KG1 (cell line): Measurements from ENCODE around the gene SPECC1L.
A peak's percentile ranks its signal among the peaks of the same experiment; 100 is the strongest.

ENCODE experiments used
- DNase-seq: peaks from one replicate; lab custom pipeline; 2025; lab: John Stamatoyannopoulos, UW

The SPECC1L gene

DNA sequence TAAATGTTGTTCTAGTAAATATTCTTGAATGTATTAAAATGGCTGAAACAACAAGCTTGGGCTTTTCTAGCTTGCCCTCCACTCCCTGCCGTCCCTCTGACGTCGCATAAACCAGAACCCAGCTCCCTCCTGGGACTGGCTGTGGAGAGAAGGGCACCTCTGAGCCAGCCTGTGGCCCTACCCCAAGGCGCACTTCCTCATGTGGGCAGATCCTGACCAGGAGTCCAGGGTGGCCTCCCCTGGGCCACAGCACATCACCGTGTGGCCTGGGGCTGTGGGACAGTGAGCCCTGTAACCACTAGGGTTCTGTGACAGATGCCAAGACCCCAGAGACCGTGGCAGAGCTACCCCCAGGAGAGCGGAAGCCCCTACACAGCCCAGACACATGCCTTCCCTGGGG, 146.6 kb downstream of the SPECC1L start:
- no peak for DNase-seq

DNA sequence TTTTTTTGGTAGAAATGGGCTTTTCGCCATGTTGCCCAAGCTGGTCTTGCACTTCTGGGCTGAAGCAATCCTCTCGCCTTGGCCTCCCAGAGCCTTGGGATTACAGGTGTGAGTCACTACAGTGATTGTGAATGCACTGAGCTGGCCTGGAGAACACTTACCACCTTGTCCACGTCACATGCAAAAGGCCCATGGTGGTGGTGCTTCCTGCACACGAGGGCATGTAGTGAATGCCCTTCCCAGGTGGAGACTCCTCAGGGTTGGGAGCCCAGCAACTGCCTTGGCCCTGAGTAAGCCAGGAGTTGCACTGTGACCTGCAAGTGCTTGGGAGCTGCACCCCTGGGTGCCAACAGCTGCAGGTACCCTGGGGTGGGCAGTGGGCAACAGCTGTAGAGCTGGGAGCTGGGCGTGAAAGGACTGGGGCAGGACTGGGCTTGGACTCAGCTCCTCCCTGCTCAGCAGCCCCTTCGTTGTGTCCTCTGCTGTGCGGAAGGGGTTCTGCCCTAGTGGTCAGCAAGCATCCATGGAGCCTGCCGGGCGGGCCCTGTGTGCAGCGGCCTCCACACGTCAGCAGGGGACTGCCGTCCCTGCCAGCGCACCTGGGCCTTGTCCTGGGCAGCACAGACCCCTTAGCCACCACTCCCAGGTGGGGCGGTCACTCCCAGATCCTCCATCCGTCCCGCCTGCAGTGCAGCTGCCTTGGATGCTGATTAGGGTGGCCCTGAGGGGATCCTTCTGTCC, 147.4 kb downstream of the SPECC1L start:
- no peak for DNase-seq

DNA sequence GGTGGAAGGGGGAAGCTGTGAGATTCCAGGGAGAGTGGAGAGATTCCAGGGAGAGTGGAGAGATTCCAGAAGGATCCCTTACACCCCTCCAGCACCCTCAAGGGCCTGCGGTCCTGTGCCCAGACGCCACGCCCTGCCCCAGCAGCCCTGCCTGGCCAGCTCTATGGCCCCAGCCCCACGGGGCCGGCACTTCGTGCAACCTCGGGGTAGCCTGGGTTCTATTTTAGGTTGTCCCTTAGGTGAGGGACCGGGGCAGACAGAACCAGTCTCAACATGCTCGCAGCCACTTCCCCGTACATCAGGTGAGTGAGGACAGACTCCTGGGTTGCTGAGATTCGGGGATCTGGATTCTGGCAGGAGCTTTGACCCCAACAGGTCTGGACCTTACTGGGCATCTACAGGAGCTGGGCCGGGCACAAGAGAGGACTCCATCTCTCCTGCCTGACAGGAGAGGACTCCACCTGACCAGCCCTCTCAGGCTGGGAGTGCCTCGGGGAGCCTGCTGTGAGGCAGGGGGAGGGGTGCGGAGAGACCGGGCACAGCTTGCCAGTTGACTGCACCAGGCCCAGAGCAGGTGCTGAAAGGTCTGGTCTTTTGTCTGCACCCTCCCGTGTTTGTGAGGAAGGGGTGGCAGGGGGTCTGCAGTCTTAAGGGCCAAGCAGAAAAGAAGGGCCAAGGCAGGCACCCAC, 148.3 kb downstream of the SPECC1L start:
- no peak for DNase-seq

DNA sequence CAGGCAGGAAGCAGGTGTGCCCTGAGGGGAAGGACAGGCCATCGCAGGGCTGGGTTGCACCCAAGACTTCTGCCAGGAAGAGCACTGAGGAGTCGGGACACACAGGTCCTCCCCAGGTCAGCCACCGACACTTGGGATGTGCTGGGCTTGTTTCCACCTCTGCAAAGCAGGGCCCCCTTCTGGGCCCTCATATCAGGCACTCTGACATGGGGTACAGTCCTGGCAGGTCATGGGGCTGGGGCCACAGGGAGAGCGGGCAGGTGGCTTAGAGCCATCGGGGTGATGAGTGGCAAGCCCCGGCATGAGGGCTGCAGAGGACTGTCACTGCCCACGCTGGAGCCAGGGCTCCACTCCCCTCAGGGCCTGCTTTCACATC, 148.8 kb downstream of the SPECC1L start:
- DNase-seq = no peak

DNA sequence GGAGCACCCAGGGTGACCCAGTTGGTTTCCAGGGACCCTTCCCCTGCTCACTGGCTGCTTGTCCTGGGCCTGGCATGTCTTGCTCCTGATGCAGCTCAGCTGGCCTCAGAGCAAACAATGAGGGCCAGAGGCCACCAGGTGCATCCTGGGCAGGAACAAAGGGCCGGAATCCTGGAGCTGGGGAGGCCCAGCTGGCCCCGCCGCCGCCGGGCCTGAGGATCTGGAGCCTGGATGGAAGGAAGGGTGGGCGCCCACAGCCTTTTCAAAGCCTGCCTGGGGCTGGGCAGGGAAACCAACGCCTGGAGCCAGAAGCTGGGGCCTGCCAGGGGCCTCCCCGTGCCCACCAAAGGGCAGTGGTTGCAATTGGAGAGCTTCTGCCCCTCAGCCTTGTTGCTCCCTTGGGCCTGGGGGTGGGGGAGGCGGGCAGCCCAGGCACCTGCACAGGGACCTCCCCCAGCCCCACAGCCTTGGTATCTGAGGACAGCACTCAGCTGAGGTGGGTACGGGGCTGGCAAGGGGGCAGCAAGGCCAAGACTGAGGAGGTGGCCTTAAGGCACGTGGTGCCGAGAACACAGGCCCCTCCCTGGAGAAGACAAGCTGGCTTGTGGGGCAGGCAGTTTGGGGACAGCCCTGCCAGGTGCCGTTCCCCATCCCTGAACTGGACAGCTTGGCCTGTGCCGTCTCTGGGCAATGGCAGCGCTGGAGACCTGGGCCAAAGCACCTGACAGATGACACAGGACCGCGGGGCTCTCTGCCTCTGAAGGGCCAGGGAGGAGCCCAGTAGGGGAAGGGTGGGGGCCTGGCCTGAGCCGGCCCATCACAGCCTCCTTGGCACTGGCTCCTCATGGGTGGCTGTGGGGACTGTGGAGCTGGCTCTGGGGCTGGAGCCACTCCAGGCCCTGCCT, 149.7 kb downstream of the SPECC1L start:
- no peak for DNase-seq

DNA sequence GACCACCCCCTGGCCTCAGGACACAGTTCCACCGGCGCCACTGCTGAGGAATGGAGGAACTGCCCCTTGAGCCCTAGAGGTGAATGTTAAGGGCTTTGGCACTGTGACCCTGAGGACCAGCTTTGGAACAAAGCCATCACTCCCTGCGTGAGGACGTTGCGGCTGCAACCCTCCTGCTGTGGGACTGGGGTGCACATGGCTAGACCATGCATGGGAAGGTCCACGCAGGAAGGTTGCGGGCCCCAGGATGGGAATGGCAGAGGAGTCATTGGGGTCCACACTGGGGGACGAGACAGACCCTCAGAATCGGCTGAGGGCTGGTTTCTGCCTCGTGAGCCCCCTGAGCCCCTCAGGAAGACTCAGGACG, 150.3 kb downstream of the SPECC1L start:
- no peak for DNase-seq

DNA sequence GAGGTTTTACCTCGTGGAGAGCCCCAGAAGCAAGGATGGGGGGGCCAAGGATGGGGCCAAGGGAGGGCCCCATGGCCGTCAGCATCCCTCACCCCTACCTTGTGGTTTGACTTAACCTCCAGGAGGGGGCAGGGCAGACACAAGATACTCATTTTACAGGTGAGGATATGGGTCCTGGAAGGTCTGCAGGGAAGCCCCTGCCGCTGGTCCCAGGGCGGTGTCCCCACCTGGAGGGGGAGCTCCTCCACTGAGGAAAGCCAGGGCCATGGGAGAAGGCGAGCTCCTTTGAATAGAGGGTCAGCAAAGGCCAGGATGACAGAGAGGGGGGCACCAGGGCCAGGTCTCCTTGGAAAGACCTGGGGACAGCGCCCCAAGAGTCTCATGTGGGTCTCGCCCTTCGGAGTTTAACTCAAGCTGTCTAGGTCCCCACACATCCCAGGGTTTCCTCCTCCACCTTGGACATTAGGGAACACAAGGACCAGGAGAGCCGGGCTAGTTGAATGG, 150.8 kb downstream of the SPECC1L start:
- no peak for DNase-seq

DNA sequence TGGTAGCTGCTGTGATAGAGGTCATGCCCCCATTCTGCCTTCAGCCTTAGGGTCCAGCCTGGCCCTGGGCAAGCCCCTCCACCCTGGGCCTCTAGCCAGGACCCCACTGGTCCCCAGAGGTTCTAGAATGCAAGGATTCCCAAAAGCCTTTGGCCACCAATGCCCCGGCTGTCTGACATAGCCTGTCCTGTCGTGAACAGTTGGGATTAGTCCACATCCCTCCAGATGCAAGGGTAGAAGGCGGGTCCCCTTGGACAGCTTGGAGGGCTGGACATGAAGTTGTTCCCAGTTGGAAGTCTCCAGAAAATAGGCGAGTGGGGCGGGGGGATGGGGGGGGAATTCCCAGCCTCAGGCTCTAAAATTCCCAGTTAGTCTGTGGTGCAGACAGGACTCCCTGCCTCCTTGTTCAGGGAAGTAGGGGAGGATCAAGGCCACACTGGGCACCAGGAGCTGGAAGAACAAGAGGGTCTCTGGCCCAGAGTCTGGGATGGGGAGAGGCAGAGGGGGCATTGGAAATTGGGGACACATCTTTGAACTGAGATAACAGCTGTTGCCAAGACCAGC, 151.6 kb downstream of the SPECC1L start:
- DNase-seq = no peak

DNA sequence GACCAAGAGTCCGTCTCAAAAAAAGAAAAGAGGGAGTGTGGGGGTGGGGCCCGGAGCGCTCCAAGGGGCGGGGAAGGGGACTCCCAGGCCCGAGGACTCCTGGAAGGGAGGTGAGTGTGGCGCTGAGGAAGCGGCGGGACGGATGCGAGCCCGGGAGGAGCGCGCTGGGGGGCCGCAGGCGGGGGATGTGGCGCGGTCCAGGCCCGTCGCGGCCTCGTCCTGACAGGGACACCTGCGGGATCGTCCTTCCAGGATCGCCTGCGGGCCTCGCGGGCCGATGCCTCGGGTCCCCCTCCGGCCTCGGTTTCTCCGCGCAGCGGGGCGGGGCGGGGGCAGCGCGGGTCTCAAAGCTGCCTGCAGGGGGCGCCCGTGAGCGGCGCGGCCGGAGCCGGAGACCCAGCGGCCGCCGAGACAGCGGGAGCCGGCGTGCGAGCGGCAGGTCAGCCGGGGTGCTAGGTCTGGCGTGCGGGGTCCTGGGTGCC, 152.9 kb downstream of the SPECC1L start:
- no peak for DNase-seq

DNA sequence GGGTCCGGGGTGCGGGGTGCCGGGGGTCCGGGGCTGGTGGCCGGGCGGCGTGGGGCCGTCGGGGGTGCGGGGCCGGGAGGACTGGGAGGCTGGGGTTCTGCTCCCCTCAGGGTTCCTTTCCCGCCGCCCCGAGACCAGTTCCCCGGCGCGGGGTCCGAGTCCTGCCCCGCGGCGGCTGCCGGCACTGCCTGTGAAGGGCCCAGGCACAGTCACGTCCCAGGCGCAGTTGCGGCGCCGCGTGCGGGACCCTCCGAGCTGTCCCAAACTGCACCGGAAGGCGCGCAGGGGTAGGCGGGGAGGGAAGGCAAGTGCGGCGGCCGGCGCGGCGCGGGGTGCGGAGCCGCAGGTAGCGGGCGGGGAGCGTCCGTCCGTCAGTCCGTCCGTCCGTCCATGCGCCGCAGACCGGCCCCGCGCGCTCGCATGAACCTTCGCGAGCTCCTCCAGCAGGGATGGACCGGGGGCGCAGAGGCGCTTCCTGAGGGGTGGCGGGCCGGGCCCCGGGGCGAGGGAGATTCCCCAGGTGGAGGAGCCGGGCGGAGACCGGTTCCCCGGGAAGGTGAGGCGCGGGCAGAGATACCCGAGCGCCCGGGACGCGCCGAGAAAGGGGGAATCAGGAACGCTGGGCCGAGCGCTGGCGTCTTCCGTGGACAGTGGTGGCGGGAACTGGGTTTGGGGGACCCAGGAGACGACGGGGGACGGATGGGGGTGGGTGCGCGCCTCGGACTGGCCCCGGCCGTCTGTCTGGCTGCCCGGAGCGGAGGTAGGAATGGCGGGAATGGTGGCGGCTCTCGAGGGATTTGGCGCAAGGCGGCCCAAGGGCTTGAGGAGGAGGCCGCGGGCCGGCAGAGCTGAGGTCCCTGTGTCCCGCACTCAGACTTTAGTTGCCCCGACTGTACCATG, 153.6 kb downstream of the SPECC1L start:
- DNase-seq = no peak

DNA sequence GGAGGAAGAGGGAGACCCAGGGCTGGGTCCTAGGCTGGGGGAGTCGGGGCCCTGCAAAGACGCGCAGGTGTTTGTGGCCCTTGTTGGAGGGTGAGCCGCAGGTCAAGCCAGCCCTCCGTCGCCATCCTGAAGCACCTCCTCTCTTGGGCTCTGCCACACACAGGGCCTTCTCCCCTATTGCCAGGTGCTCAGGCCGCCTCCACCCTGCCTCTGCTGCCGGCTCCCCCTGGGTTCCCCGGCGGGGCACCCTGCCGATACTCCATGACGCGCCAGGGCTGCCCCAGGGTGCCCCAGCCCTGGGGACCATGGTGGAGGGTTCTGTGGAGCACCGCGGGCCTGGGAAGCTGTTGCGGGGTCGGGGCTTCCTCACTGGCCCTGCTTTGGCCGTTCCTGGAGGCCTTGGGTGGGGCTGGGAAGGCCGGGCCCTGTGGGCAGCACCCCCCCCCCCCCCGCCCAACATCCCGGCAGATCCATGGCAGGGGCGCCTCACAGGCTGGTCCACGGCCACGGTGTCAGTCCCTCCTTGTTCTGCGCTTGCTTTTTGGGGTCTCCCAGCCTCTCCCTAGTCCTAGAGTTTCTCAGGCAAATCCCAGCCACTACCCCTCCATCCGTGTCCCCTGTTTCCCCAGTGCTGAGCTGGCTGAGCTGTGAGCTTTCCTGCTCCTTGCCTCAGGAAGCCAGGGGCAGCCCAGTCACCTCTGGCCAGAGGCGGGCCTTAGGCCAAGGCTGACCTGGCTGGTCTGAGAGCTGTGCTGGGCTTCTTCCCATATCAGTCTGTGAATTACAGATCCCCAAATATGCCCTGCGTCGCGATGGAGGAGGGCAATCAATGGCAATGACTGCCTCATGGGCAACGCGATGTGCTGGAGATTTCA, 154.5 kb downstream of the SPECC1L start:
- no peak for DNase-seq

DNA sequence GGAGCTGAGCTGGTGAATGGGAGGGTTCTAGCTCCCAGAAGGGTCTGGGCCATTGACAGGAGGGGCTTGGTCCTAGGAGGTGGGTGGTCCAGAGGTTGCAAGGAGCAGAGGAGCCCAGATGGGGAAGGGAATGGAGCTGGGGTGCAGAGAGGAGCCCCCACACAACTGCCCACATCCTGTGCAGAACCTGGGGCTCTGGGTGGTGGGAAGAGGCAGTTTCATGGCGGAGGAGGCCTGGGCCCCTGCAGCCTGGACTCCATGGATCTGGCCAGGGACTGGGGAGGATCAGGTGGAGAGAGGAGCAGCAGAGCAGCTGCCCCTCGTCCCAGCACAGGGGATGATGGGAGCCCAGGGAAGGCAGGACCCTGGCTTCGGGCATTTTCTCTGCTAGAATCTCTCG, 155.8 kb downstream of the SPECC1L start:
- no peak for DNase-seq

DNA sequence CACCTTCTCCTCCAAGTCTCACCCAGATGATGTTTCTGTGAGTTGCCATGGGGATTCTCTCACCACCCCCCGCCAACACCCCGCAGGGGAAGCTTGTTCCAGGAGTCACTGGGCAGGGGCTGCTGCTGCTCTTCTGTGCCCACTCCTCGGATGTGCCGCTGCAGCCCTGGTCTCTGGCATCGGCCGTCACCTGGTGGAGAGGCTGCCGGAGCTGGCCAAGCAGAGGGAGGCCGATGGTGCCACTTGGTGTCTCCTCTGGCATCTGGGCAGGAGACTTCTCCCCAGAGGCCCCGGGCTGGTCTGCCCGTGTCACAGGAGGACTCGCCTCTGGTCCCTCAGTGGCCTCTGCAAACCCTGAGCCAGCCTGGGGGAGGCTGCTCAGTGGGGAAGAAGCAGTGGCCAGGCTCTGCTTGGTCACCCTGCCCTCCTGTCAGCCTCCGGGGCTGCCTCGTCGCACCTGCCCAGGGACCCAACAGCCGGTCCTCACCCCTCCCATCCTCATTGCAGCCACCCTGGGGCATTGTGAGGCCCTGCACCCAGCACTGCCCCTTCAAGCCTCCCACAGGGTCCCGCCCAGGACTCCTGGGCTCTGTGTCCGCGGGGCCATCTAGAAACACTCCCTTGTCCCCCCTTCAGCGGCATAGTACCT, 156.3 kb downstream of the SPECC1L start:
- no peak for DNase-seq

DNA sequence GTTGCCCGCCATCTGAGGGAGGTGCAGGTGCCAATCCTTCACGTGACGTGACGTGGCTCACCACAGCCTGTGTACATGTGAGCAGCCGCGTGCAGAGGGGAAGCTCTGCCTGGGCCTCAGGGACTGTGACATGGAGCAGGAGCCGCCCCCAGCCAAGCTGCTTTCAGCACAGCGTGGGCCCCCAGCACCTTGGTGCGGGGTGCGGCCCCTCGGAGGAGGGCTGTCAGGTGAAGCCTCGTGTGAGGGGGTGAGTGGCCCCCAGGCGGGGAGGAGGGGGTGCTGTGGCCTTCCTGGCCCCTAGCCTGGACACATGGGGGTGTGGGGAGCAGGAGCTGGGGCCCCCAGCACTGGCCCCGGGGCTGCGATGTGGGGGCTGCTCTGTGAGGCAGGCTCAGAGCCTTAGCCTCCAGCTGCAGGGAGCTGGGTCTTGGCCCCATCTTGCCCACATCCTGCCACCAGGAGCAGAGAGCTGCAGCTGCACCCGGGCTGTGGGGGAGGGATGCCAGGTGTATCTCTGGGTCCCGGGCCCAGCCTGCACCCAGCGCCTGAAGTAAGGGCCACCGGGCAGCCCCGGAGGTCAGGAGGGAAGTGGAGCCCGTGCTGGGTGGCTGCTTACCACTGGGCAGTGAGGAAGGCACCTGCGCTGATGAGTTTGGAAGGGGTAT, 157.0 kb downstream of the SPECC1L start, which contains the start of gene ADORA2A:
TSS of gene ADORA2A (plus strand) at position 100 of the 665 bp plus-strand sequence. CDS start 5,806 bp downstream, outside the sequence.
- DNase-seq = no peak

DNA sequence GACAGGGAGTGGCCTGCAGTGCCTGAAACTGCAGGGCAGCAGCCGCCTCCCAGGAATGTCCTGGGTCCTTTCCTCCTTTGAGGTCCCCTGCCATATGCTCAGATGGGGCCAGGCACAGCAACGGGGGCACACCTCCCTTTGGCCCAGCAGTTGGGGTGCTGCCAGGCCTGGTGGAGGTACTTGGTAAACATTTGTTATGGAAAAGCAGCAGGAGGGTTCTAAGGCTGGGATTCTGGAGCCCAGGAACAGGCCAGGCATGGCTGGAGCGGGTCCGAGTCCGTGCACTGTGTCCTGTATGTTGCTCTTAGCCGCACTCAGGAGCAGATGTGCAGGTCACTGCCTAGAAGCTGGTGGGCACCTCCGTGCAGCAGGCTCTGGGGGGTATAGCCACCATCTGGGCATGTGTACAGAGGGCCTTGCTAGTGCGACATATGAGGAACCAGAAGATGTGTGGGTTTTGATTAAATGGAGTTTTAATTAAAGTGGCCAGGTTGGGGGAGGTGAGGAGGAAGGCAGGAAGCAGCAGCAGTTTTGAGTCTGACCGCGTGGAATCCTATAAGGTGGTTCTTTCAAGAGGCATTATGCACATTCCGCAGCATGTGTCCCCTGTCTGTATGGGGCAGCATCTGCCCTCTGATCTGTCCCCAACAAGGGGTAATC, 158.2 kb downstream of the SPECC1L start:
- DNase-seq = no peak

DNA sequence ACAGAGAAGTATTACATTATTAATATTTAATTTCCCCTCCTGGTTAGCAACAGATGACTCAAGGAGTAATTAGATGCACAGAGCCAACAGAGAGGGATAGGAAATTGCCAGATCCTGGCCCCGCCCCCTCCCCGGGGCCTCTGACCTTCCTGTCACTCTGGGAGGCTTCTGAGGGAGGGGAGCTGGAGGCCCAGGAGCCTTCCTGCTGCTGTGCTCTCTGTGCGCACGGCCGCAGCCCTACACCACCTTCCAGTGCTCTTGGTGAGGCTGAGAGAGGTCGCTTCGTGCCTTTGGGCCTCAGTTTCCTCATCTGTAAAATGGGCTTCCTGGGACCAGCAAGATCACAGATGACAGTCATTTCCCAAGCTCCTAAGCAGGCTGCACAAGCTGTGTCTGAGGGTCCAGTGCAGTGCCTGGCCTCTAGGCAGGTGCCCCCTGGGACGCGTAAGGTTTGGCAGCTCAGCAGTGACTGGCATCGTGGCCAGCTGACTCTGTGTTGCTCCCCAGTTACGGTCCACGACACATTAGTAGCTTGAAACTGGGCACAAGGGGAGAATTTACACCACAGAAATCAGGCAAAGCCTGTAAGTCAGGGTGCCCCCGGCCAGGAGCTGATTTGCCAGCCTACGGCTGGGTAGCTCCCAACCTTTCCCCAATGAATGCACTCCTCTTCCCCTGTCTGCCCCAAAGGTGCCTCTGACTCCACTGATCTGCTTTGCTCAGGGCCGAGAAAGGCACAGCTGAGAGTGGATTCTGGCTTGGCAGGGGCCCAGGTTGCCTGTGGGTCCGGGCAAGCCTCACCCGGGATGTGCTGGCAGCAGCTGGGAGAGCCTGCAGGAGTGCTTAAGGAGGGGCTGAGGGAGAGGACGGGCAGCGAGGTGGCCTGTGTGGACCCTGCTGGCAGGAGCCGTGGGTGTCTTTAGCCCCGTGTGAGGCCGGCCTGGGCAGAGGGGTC, 159.1 kb downstream of the SPECC1L start:
- peak; percentile 66 for DNase-seq
